Activated T-cell treated with anti-CD3 and anti-CD28 coated beads, Interleukin-2, amount 50 U/mL, for 4 hours (primary cell): ENCODE measurements around the gene GPR151. TPM values are rescaled to one million over a fixed set of nuclear protein-coding genes. Genes with fewer than 3 reads are reported as not detected.
A peak's percentile ranks its signal among the peaks of the same experiment; 100 is the strongest.

Experiments used
- ATAC-seq, 2 donors: fragments of 200-7000 bp; cut with Tn5 transposase; one replicate each; pipeline ENCODE4 v1.10.0; 2021
- DNase-seq: peaks from one replicate; pipeline ENCODE4 v3.0.0-alpha.2; 2020
- H3K27me3 Mint-ChIP-seq: one replicate; pipeline ENCODE4 v1.8.0; 2021; ENCODE audit warnings: low read depth, mixed read lengths
- H3K36me3 Mint-ChIP-seq: one replicate; pipeline ENCODE4 v1.8.0; 2022; ENCODE audit warnings: mixed read lengths; ENCODE audit not compliant: insufficient read depth
- H3K4me1 Mint-ChIP-seq: one replicate; pipeline ENCODE4 v1.8.0; 2021; ENCODE audit warnings: low read depth, mixed read lengths
- H3K4me3 Mint-ChIP-seq: one replicate; pipeline ENCODE4 v1.8.0; 2021; ENCODE audit warnings: mild to moderate bottlenecking, moderate library complexity, mixed read lengths
- H3K9me3 Mint-ChIP-seq: one replicate; pipeline ENCODE4 v1.8.0; 2021; ENCODE audit warnings: mixed read lengths
- total RNA-seq, 3 donors: library from RNA; stranded (reverse); gene quantifications; one replicate each; pipeline ENCODE4 v1.2.1, GENCODE V29; 2021

GPR151 gene
- total RNA-seq, 3 donors from 2014 or later = not detected

GRCh38 chr5:146533882-146534281 lies 17.9 kb upstream of the GPR151 start:
- Mint-ChIP-seq H3K9me3 (no peaks in the 10 kb centered on the region), H3K36me3 (no peaks in the 10 kb centered on the region), H3K4me3 (no peak overlapping the region), H3K27me3 (no peaks in the 10 kb centered on the region), H3K4me1 (peaks cover 3% of the 10 kb centered on the region)
- no peak for ATAC-seq
- DNase-seq = no peak

GRCh38 chr5:146533260-146533857 lies 17.4 kb upstream of the GPR151 start:
- Mint-ChIP-seq H3K4me1 (peaks cover 3% of the 10 kb centered on the region), H3K36me3 (no peaks in the 10 kb centered on the region), H3K9me3 (no peaks in the 10 kb centered on the region), H3K27me3 (peaks cover under 1% of the 10 kb centered on the region), H3K4me3 (no peak overlapping the region)
- DNase-seq = peak; percentile 66
- peak; percentile 87 to 92 for ATAC-seq

GRCh38 chr5:146529984-146530383 lies 14.0 kb upstream of the GPR151 start:
- Mint-ChIP-seq H3K27me3 (peaks cover 2% of the 10 kb centered on the region), H3K9me3 (no peaks in the 10 kb centered on the region), H3K4me1 (peaks cover 3% of the 10 kb centered on the region), H3K36me3 (no peaks in the 10 kb centered on the region), H3K4me3 (no peak overlapping the region)
- DNase-seq (no peak), ATAC-seq (no peak)

- ATAC-seq (no peak), DNase-seq (no peak)
- Mint-ChIP-seq H3K4me1 (peaks cover under 1% of the 10 kb centered on the region), H3K4me3 (no peak overlapping the region), H3K9me3 (no peaks in the 10 kb centered on the region), H3K36me3 (no peaks in the 10 kb centered on the region), H3K27me3 (peaks cover 6% of the 10 kb centered on the region)
These were observed 12.2 kb upstream of the GPR151 start for GRCh38 chr5:146528236-146528635.

DNA sequence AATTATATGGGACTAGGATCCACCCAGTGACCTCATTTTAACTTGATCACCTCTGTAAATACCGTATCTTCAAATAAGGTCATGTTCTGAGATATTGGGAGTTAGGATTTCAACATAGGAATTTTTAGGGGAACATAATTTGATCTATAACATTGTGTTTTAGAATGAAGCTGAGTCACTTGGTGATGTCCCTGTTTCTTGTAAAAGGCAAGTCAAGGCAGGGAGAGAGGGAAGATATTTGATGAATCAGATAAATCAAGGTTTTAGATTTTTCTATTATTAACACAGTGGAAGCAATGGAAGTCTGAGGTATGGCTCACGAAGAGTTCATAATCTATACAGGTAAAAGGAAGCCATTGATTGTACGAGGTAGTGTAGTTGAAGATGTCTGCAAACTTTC lies 11.8 kb upstream of the GPR151 start:
- H3K4me1 Mint-ChIP-seq = no peaks in the 10 kb centered on the region
- ATAC-seq (no peak), DNase-seq (no peak)
- H3K9me3 Mint-ChIP-seq = no peaks in the 10 kb centered on the region
- peaks cover 6% of the 10 kb centered on the region for H3K27me3 Mint-ChIP-seq
- H3K36me3 Mint-ChIP-seq = no peaks in the 10 kb centered on the region
- no peak overlapping the region for H3K4me3 Mint-ChIP-seq

GRCh38 chr5:146523698-146524097 lies 7.7 kb upstream of the GPR151 start:
- DNase-seq (no peak), ATAC-seq (no peak)
- Mint-ChIP-seq H3K27me3 (peaks cover 18% of the 10 kb centered on the region), H3K36me3 (no peaks in the 10 kb centered on the region), H3K4me1 (no peaks in the 10 kb centered on the region), H3K9me3 (no peaks in the 10 kb centered on the region), H3K4me3 (no peak overlapping the region)

- Mint-ChIP-seq H3K4me3 (no peak overlapping the region), H3K4me1 (no peaks in the 10 kb centered on the region), H3K36me3 (no peaks in the 10 kb centered on the region), H3K27me3 (peaks cover 16% of the 10 kb centered on the region), H3K9me3 (no peaks in the 10 kb centered on the region)
- ATAC-seq = no peak
- no peak for DNase-seq
These were observed 5.6 kb upstream of the GPR151 start for GRCh38 chr5:146521403-146522106.

- DNase-seq (no peak), ATAC-seq (no peak)
- H3K4me1 Mint-ChIP-seq = no peaks in the 10 kb centered on the region
- H3K9me3 Mint-ChIP-seq = no peaks in the 10 kb centered on the region
- no peak overlapping the region for H3K4me3 Mint-ChIP-seq
- peaks cover 16% of the 10 kb centered on the region for H3K27me3 Mint-ChIP-seq
- no peaks in the 10 kb centered on the region for H3K36me3 Mint-ChIP-seq
These were observed 4.7 kb upstream of the GPR151 start for GRCh38 chr5:146520731-146521130.

DNA sequence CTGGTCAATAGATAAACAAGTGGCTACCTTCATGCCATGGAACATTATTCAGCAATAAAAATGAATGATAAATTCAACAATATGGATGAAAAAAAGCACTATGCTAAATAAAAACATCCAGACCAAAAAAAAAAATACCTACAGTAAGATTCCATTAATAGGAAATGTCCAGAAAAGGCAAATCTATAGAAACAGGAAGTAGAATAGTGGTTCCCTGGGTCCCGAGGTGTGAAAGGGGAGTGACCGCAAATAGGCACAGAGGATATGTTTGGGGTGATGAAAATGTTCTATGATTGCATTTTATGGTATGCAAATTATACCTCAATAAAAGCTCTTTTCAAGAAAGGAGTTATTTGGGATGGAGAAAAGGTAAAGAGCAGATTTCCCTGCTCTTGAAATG lies 3.6 kb upstream of the GPR151 start:
- H3K27me3 Mint-ChIP-seq = peaks cover 16% of the 10 kb centered on the region
- ATAC-seq (no peak), DNase-seq (no peak)
- no peaks in the 10 kb centered on the region for H3K4me1 Mint-ChIP-seq
- no peaks in the 10 kb centered on the region for H3K36me3 Mint-ChIP-seq
- no peaks in the 10 kb centered on the region for H3K9me3 Mint-ChIP-seq
- H3K4me3 Mint-ChIP-seq = no peak overlapping the region

DNA sequence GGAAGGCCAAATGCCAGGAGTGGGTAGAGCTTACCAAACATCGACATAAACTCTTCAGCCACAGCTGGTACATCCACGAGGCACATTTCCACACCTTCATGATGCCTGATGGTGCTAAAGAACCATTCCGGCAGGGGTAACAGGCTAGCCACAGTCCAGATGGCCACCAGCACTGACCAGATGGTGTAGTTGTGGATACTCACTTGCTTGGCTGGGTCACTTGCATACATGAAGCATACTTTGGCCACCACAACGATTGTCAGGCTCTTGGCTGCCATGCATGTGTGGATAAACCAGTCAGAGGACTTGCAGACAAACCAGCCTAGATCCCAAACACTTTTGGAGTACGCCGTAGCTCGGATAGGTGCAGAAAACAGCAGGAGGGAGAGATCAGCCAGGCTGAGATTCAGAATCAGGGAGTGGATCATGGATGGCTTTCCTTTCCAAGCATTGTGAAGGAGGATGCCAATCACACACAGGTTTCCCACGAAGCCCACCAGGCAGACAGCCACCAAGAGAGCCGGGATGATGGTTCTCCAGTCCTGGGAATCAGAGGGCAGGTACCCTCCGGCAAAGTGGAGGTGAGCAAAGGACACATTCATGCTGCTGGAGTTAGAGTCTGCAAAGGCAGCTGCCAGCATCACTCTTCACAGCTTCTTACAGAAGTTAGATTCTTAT lies 378 bp downstream of the GPR151 start:
- Mint-ChIP-seq H3K4me3 (no peak overlapping the region), H3K36me3 (peaks cover 14% of the 10 kb centered on the region), H3K9me3 (no peaks in the 10 kb centered on the region), H3K4me1 (no peaks in the 10 kb centered on the region), H3K27me3 (peaks cover 8% of the 10 kb centered on the region)
- ATAC-seq (no peak), DNase-seq (no peak)

GRCh38 chr5:146514575-146514974 lies 1.4 kb downstream of the GPR151 start:
- Mint-ChIP-seq H3K9me3 (no peaks in the 10 kb centered on the region), H3K4me1 (no peaks in the 10 kb centered on the region), H3K27me3 (peaks cover 6% of the 10 kb centered on the region), H3K4me3 (no peak overlapping the region), H3K36me3 (peaks cover 21% of the 10 kb centered on the region)
- no peak for ATAC-seq
- DNase-seq = no peak

DNA sequence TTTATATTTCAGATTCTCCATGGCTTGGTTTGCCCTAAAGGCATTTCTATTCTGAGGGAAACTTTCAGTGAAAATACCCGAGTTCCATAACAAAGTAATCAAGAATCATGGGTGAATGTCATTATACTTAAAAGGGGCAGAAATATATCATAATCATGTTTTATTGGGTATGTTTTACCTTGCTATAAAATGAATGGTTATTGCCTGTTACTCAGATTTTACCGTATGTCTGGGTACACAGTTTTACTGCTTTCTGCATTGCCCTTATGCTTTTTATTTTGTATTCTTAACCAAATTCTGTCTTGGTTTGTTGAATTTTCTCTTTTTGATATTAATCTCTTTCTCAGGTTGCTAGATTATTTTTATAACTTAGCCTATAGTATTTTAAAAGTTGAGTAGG lies 2.5 kb downstream of the GPR151 start:
- ATAC-seq (no peak), DNase-seq (no peak)
- Mint-ChIP-seq H3K9me3 (no peaks in the 10 kb centered on the region), H3K4me3 (no peak overlapping the region), H3K36me3 (peaks cover 21% of the 10 kb centered on the region), H3K27me3 (no peaks in the 10 kb centered on the region), H3K4me1 (no peaks in the 10 kb centered on the region)

DNA sequence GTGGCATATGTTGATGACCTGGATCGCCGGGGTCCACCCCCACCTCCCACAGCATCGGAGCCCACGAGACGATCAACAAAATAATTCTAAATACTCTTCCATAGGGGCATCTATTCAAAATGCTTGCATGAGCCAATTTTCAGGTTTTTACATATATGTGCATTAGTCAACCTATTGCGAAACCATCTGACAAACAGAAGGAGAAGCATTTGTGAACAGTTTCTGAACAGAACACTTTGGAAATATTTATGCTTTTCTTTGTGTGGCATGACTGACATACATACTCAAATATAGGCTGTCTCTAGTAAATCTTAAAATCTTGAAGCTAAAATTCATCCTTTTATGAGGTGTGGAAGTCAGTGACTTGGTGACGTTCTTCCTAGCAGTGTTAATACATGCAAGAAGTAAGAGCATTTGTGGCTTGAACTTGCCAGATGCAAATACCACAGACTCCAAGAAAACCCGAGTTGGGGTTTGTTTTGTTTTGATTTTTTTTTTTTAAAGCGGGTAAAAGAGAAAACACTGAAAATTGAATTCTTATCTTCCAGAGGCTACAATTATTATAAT lies 5.3 kb downstream of the GPR151 start:
- ATAC-seq = no peak
- H3K36me3 Mint-ChIP-seq = peaks cover 38% of the 10 kb centered on the region
- no peak for DNase-seq
- H3K9me3 Mint-ChIP-seq = no peaks in the 10 kb centered on the region
- no peak overlapping the region for H3K4me3 Mint-ChIP-seq
- no peaks in the 10 kb centered on the region for H3K27me3 Mint-ChIP-seq
- H3K4me1 Mint-ChIP-seq = no peaks in the 10 kb centered on the region

DNA sequence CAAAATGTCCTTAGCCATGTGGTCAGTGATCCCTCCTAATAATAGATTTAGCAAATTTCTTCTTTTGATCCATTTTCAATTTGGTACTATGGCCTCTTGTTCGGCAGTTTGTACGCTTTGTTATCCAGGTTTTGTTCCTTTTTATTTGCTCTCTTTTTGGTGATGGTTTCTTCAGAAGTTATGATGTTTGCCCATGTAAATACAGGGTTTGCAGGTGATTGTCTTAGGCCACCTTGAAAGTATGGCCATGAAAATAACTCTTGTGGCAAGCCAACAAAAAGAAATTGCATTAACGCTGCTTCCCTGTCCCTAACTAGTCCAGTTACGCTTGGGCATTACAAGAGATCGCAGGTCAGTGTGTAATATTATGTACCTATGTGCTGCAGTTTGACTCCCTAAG lies 8.6 kb downstream of the GPR151 start:
- ATAC-seq (no peak), DNase-seq (no peak)
- no peaks in the 10 kb centered on the region for H3K27me3 Mint-ChIP-seq
- H3K9me3 Mint-ChIP-seq = no peaks in the 10 kb centered on the region
- peaks cover 55% of the 10 kb centered on the region for H3K36me3 Mint-ChIP-seq
- no peaks in the 10 kb centered on the region for H3K4me1 Mint-ChIP-seq
- H3K4me3 Mint-ChIP-seq = no peak overlapping the region

DNA sequence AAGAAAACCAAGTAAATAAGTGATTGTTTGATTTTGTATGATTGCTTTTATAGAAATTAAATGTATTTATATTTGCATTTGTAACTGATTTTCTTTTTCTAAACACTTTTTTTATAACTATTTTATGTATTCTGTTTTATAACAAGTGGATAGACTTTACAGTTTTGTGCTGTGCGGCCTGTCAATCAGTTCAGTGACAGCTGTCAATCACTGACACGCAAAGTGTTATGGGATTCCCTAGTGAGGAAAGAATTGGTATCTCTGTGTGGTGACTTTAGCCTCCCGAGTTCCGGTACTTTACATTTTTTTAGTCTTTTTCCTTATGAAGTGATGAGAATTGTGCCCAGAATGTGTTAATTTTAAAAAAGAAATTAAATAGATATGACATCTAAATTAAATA lies 16.3 kb downstream of the GPR151 start:
- no peaks in the 10 kb centered on the region for H3K27me3 Mint-ChIP-seq
- H3K4me3 Mint-ChIP-seq = no peak overlapping the region
- peaks cover 34% of the 10 kb centered on the region for H3K36me3 Mint-ChIP-seq
- ATAC-seq (no peak), DNase-seq (no peak)
- no peaks in the 10 kb centered on the region for H3K9me3 Mint-ChIP-seq
- H3K4me1 Mint-ChIP-seq = peaks cover 1% of the 10 kb centered on the region
